SK-N-SH treated with all-trans-retinoic acid at 6 μM for 48 hours (cell line): ENCODE measurements around the gene FAT1.

Source experiments
- ATAC-seq: fragments of 200-7000 bp; cut with Tn5 transposase; 3 replicates; pipeline ENCODE4 v1.9.1; 2020; ENCODE audit warnings: mild to moderate bottlenecking, moderate library complexity
- ARNTL ChIP-seq: fragments of 450-650 bp; formaldehyde crosslinking; IDR thresholded peaks from 2 replicates; pipeline ENCODE4 v1.5.0; 2020; ENCODE audit warnings: low read depth, mild to moderate bottlenecking, moderate library complexity, borderline replicate concordance
- BACH2 ChIP-seq: fragments of 250-450 bp; sonication (Bioruptor Pico); IDR thresholded peaks from 2 replicates; pipeline ENCODE4 v1.9.0; 2021; ENCODE audit warnings: mild to moderate bottlenecking, borderline replicate concordance
- CREB5 ChIP-seq: fragments of 250-450 bp; sonication (Bioruptor Pico); IDR thresholded peaks from 2 replicates; pipeline ENCODE4 v1.5.1; 2020; ENCODE audit warnings: low read depth, mild to moderate bottlenecking, moderate library complexity
- GLIS3 ChIP-seq: fragments of 250-450 bp; sonication (Bioruptor Pico); IDR thresholded peaks from 2 replicates; pipeline ENCODE4 v1.5.0; 2020; ENCODE audit warnings: mild to moderate bottlenecking, moderate library complexity
- ISL1 ChIP-seq: fragments of 250-450 bp; sonication (Bioruptor Pico); IDR thresholded peaks from 2 replicates; pipeline ENCODE4 v2.1.2; 2022; ENCODE audit warnings: mild to moderate bottlenecking, moderate library complexity
- PPARA ChIP-seq: fragments of 250-450 bp; sonication (Bioruptor Pico); IDR thresholded peaks from 2 replicates; pipeline ENCODE4 v1.5.0; 2020; ENCODE audit warnings: mild to moderate bottlenecking, borderline replicate concordance
- SNAI2 ChIP-seq: fragments of 250-450 bp; sonication (Bioruptor Pico); IDR thresholded peaks from 2 replicates; pipeline ENCODE4 v1.5.0; 2020; ENCODE audit warnings: mild to moderate bottlenecking, moderate library complexity
- TCF4 ChIP-seq: fragments of 250-450 bp; sonication (Bioruptor Pico); IDR thresholded peaks from 2 replicates; pipeline ENCODE4 v1.8.0; 2021; ENCODE audit warnings: mild to moderate bottlenecking, moderate library complexity, borderline replicate concordance
- TOX ChIP-seq: fragments of 250-450 bp; sonication (Bioruptor Pico); IDR thresholded peaks from 2 replicates; pipeline ENCODE4 v1.8.0; 2021; ENCODE audit warnings: mild to moderate bottlenecking, moderate library complexity, borderline replicate concordance
- TSHZ2 ChIP-seq: fragments of 250-450 bp; sonication (Bioruptor Pico); IDR thresholded peaks from 2 replicates; pipeline ENCODE4 v1.5.0; 2020; ENCODE audit warnings: mild to moderate bottlenecking, moderate library complexity
- ZC3H10 ChIP-seq: fragments of 250-450 bp; sonication (Bioruptor Pico); IDR thresholded peaks from 2 replicates; pipeline ENCODE4 v1.5.1; 2021; ENCODE audit warnings: mild to moderate bottlenecking, moderate library complexity
- ZFP30 ChIP-seq: fragments of 450-650 bp; formaldehyde crosslinking; IDR thresholded peaks from 2 replicates; pipeline ENCODE4 v1.5.0; 2022; ENCODE audit warnings: mild to moderate bottlenecking, moderate library complexity
- ZNF565 ChIP-seq: fragments of 450-650 bp; formaldehyde crosslinking; conservative IDR thresholded peaks from 2 replicates; pipeline ENCODE4 v1.5.0; 2020; ENCODE audit warnings: low read depth, mild to moderate bottlenecking, moderate library complexity
- ZNF70 ChIP-seq: fragments of 450-650 bp; formaldehyde crosslinking; IDR thresholded peaks from 2 replicates; pipeline ENCODE4 v1.5.0; 2020; ENCODE audit warnings: mild to moderate bottlenecking, moderate library complexity
- TF ChIP-seq, protein P1 (sequence below): fragments of 250-450 bp; sonication (Bioruptor Pico); IDR thresholded peaks from 2 replicates; pipeline ENCODE4 v1.8.0; 2020; ENCODE audit warnings: mild to moderate bottlenecking, moderate library complexity, borderline replicate concordance
- TF ChIP-seq, protein P2 (sequence below): fragments of 250-450 bp; sonication (Bioruptor Pico); IDR thresholded peaks from 2 replicates; pipeline ENCODE4 v1.8.0; 2021; ENCODE audit warnings: low read depth, mild to moderate bottlenecking, moderate library complexity, borderline replicate concordance
- TF ChIP-seq, protein P3 (sequence below): fragments of 250-450 bp; sonication (Bioruptor Pico); IDR thresholded peaks from 2 replicates; pipeline ENCODE4 v1.5.1; 2021; ENCODE audit warnings: mild to moderate bottlenecking, moderate library complexity

The FAT1 gene

DNA sequence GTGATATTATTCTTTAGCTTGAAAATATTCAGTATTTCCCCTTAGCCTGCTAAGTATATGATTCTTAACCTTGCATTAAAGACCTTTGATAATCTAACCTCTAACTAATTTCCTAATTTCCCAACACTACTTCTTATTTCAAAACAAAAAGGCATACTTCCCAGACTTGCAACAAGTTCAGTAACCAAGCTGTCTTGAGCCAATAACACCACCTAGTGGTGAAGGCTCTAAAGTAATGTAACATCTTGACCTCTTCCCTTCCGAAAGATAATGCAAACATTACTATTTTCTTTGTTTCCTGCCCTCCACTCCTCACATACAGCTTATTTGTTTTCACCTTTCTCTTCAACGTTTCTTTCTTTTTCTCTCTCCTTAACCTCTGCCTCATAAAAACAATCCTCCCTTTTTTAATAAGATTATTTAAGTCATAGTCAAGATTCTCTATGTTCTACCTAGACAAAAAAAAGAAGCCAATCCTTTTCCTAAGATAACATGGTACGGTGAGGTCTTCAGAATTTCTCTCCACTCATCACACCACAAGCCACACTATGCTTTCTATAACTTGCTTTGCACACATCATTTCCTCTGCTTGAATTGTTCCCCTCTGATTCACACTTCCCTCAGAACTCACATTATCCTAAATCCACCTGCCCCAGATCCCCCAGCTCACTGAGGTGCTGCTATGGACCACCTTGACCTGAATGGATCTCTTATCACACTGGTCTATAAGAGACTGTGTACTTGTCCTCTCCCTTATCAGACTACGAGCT, 3.5 kb downstream of the FAT1 start:
- no peak for TF ChIP-seq CREB5 (CRISPR knock-in tag)
- no peak for TF ChIP-seq ISL1
- no peak for TF ChIP-seq PPARA
- no peak for TF ChIP-seq ARNTL
- no peak for TF ChIP-seq TCF4 (CRISPR knock-in tag)
- TF ChIP-seq SNAI2 (CRISPR knock-in tag), result no peak
- no peak for TF ChIP-seq ZC3H10 (CRISPR knock-in tag)
- TF ChIP-seq ZNF70 (CRISPR knock-in tag), result no peak
- ATAC-seq, result no peak

DNA sequence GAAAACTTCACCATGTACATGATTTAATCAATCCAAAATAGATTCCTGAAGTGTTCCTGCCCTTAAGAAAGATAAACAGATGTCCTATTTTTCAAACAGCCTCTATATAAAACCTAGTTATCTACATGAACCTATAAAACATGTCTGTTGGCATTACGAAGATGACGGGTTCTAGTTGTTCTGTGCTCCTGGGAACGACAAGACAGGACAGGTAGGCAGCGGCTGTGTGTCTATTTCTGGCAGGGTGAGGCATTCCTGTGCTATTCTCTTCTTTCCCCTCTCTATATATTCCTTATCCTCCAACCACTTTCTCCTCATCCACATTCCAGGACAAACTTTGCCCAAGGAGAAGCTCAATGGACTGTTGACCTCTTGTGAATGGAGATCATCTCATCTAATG, 6.1 kb downstream of the FAT1 start:
- no peak for ATAC-seq
- no peak for TF ChIP-seq SNAI2 (CRISPR knock-in tag)

DNA sequence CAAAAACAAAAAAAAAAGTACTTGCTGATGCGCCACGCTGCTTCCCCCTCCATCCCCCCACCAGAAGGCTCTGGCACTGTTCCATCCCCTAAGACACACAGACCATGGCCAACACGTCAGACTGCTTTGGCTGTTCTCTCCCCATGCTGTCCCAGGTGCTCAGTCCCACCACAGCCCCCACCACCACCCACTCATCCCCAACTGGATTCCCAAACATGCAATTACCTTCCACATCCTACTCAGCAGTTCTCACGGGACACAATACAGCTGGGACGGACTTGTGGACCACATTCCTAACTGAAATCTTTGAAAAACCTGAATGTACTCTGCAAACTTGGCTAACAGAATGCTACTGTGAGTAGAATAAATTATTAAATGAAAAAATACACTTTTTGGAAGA, 8.6 kb downstream of the FAT1 start:
- ATAC-seq, result no peak
- no peak for TF ChIP-seq ZFP30 (CRISPR knock-in tag)

DNA sequence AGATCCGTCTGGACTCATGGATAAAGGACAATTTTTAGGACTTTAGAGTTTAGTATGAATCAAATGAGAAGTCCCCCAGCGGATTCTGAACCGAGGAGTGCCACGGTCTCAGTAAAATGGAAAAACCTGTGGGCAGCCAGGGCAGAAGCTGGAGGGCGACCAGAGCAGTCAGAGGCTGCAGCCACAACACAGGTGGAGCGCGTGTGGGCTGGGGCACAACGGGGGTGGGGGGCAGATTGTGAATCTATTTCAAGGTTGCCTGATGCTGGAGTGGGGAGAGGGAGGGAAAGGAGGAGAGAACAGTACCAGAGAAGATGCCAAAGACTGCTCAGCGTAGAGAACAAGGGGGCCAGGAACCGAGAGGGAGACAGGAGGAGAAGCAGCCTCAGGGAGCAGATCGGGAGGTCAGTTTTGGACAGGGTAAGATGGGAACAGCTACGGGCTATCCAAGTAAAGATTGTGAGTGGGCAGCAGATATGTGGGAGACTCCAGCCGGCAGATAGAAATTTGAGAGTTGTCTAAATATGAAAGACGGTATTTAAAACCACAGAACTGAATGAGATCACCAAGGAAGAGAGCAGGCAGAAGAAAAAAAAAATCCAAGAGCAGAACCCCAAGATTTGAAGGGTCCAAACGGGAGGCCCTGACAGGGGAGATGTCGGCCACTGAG, 9.5 kb downstream of the FAT1 start:
- TF ChIP-seq, protein P1, sequence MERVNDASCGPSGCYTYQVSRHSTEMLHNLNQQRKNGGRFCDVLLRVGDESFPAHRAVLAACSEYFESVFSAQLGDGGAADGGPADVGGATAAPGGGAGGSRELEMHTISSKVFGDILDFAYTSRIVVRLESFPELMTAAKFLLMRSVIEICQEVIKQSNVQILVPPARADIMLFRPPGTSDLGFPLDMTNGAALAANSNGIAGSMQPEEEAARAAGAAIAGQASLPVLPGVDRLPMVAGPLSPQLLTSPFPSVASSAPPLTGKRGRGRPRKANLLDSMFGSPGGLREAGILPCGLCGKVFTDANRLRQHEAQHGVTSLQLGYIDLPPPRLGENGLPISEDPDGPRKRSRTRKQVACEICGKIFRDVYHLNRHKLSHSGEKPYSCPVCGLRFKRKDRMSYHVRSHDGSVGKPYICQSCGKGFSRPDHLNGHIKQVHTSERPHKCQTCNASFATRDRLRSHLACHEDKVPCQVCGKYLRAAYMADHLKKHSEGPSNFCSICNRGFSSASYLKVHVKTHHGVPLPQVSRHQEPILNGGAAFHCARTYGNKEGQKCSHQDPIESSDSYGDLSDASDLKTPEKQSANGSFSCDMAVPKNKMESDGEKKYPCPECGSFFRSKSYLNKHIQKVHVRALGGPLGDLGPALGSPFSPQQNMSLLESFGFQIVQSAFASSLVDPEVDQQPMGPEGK (CRISPR knock-in tag), result no peak
- TF ChIP-seq, protein P2, sequence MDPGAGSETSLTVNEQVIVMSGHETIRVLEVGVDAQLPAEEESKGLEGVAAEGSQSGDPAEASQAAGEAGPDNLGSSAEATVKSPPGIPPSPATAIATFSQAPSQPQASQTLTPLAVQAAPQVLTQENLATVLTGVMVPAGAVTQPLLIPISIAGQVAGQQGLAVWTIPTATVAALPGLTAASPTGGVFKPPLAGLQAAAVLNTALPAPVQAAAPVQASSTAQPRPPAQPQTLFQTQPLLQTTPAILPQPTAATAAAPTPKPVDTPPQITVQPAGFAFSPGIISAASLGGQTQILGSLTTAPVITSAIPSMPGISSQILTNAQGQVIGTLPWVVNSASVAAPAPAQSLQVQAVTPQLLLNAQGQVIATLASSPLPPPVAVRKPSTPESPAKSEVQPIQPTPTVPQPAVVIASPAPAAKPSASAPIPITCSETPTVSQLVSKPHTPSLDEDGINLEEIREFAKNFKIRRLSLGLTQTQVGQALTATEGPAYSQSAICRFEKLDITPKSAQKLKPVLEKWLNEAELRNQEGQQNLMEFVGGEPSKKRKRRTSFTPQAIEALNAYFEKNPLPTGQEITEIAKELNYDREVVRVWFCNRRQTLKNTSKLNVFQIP (CRISPR knock-in tag), result no peak
- TF ChIP-seq TOX (CRISPR knock-in tag) (no peak), ZNF565 (CRISPR knock-in tag) (no peak), ISL1 (no peak), GLIS3 (CRISPR knock-in tag) (no peak), TSHZ2 (CRISPR knock-in tag) (no peak), BACH2 (CRISPR knock-in tag) (no peak), CREB5 (CRISPR knock-in tag) (no peak)
- TF ChIP-seq, protein P3, sequence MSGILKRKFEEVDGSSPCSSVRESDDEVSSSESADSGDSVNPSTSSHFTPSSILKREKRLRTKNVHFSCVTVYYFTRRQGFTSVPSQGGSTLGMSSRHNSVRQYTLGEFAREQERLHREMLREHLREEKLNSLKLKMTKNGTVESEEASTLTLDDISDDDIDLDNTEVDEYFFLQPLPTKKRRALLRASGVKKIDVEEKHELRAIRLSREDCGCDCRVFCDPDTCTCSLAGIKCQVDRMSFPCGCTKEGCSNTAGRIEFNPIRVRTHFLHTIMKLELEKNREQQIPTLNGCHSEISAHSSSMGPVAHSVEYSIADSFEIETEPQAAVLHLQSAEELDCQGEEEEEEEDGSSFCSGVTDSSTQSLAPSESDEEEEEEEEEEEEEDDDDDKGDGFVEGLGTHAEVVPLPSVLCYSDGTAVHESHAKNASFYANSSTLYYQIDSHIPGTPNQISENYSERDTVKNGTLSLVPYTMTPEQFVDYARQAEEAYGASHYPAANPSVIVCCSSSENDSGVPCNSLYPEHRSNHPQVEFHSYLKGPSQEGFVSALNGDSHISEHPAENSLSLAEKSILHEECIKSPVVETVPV (CRISPR knock-in tag), result no peak
- no peak for ATAC-seq
